ENCODE results near the gene TPP1.

TPP1 gene

DNA sequence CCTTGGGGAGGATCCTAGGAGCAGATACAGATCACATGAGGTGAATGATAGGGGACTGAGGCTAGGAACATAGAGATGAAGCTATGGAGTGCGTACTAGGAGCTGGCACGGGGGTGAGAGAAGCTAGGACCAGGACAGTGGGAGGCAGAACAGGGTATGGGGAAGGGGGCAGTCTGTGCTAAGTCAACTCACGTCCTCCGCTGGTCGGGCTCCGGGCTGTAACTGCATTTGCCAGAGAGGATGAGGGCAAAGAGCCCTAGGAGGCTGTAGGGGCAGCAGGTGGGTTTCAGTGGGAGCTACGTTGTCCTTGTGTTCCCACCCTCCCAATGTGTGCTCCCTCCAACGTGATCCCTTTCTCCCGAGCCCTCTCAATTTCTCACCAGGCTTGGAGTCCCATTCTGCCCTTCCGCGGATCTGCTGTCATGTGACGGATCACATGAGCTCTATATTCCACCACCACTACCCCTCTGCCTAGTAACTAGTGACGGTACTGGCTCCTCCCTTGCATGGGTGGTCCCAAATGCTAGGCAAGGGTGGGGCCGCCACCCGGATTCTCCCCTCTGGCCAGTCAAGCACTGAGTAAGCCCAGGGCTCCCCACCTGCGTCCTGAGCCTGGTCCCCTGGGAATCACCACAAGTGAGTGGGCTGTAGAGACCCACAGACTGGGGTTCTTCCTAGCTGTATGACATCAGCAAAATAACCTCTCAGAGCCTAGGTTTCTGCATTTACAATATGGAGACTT lies at the start of gene TPP1:
Gene TPP1, minus strand, starts transcription at position 419 of the 742 bp plus-strand sequence. Its CDS starts 22 bp downstream, at position 397.
- peak within 1 kb of the TSS; percentile 99 for H3K4me3 ChIP-seq (ENCODE audit: low read depth, low read length)
- TF ChIP-seq, protein P1, sequence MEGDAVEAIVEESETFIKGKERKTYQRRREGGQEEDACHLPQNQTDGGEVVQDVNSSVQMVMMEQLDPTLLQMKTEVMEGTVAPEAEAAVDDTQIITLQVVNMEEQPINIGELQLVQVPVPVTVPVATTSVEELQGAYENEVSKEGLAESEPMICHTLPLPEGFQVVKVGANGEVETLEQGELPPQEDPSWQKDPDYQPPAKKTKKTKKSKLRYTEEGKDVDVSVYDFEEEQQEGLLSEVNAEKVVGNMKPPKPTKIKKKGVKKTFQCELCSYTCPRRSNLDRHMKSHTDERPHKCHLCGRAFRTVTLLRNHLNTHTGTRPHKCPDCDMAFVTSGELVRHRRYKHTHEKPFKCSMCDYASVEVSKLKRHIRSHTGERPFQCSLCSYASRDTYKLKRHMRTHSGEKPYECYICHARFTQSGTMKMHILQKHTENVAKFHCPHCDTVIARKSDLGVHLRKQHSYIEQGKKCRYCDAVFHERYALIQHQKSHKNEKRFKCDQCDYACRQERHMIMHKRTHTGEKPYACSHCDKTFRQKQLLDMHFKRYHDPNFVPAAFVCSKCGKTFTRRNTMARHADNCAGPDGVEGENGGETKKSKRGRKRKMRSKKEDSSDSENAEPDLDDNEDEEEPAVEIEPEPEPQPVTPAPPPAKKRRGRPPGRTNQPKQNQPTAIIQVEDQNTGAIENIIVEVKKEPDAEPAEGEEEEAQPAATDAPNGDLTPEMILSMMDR (IDR thresholded peaks at IDR 0.05; ENCODE audit: low read depth, low read length): no peak
- TF ChIP-seq POLR2A (IDR thresholded peaks at IDR 0.05; ENCODE audit: extremely low read depth, insufficient read length) (peak; percentile 59), MYC (IDR thresholded peaks at IDR 0.05; ENCODE audit: low read depth, low read length) (peak; percentile 69)
- TF ChIP-seq, protein P2, sequence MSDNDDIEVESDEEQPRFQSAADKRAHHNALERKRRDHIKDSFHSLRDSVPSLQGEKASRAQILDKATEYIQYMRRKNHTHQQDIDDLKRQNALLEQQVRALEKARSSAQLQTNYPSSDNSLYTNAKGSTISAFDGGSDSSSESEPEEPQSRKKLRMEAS (IDR thresholded peaks at IDR 0.05; ENCODE audit: low read depth, low read length): peak; percentile 96
- peak; percentile 94 for DNase-seq (ENCODE audit: low read depth)

- H3K4me3 ChIP-seq (ENCODE audit: low read depth, low read length): no peak overlapping the region
- TF ChIP-seq, protein P1 (IDR thresholded peaks at IDR 0.05; ENCODE audit: low read depth, low read length): peak; percentile 41
- TF ChIP-seq, protein P2 (IDR thresholded peaks at IDR 0.05; ENCODE audit: low read depth, low read length): no peak
- DNase-seq (ENCODE audit: low read depth): peak; percentile 86
These were observed 48.6 kb upstream of the TPP1 start for GRCh38 chr11:6667733-6668374.

- TF ChIP-seq MYC (IDR thresholded peaks at IDR 0.05; ENCODE audit: low read depth, low read length): no peak
- no peak for TF ChIP-seq POLR2A (IDR thresholded peaks at IDR 0.05; ENCODE audit: extremely low read depth, insufficient read length)
- TF ChIP-seq, protein P2 (IDR thresholded peaks at IDR 0.05; ENCODE audit: low read depth, low read length): no peak
- TF ChIP-seq, protein P1 (IDR thresholded peaks at IDR 0.05; ENCODE audit: low read depth, low read length): no peak
- DNase-seq (ENCODE audit: low read depth): no peak
- no peak overlapping the region for H3K4me3 ChIP-seq (ENCODE audit: low read depth, low read length)
These were observed 47.3 kb upstream of the TPP1 start for GRCh38 chr11:6666302-6667183.

DNA sequence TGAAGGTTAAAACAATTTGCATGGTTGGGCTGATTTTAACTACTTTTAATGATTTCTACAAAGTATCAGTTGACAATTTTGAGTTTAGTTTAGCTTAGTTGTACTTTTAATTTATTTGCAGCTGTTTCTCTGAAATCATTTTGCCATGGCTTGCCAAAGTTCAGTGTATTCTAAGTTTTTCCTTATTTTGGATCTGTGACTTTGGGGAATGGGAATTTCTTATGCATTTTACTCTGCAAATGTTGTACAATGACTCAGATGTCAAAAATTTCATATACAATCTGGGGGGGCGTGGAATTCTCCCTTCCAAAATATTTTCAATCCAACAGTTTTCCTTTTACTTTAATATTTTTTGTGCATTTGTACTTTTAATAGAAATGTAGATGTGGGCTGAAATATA lies 45.3 kb upstream of the TPP1 start:
- H3K4me3 ChIP-seq (ENCODE audit: low read depth, low read length): no peak overlapping the region
- no peak for DNase-seq (ENCODE audit: low read depth)
- TF ChIP-seq, protein P2 (IDR thresholded peaks at IDR 0.05; ENCODE audit: low read depth, low read length): no peak
- TF ChIP-seq, protein P1 (IDR thresholded peaks at IDR 0.05; ENCODE audit: low read depth, low read length): no peak
- TF ChIP-seq POLR2A (IDR thresholded peaks at IDR 0.05; ENCODE audit: extremely low read depth, insufficient read length): no peak
- TF ChIP-seq MYC (IDR thresholded peaks at IDR 0.05; ENCODE audit: low read depth, low read length): no peak

- TF ChIP-seq, protein P2 (IDR thresholded peaks at IDR 0.05; ENCODE audit: low read depth, low read length): no peak
- no peak for TF ChIP-seq MYC (IDR thresholded peaks at IDR 0.05; ENCODE audit: low read depth, low read length)
- TF ChIP-seq, protein P1 (IDR thresholded peaks at IDR 0.05; ENCODE audit: low read depth, low read length): no peak
- no peak for TF ChIP-seq POLR2A (IDR thresholded peaks at IDR 0.05; ENCODE audit: extremely low read depth, insufficient read length)
- DNase-seq (ENCODE audit: low read depth): no peak
- H3K4me3 ChIP-seq (ENCODE audit: low read depth, low read length): no peak overlapping the region
These were observed 44.7 kb upstream of the TPP1 start for GRCh38 chr11:6663794-6664469.

Data from NB4 (cell line).